K562 (cell line): ENCODE data around the gene MON2. TPM values are rescaled to one million over a fixed set of nuclear protein-coding genes. Genes with fewer than 3 reads are reported as not detected.
A peak's percentile ranks its signal among the peaks of the same experiment; 100 is the strongest.

Source experiments
- ELF4 ChIP-seq: fragments of 450-650 bp; formaldehyde crosslinking; IDR thresholded peaks from 2 replicates; pipeline ENCODE4 v1.4.0; 2022; ENCODE audit warnings: missing genetic modification characterization
- FUS ChIP-seq: fragments of 200-400 bp; formaldehyde crosslinking; optimal IDR thresholded peaks from 2 replicates; pipeline ENCODE3; 2017; ENCODE audit warnings: low read depth, low read length
- GABPA ChIP-seq: fragments of 200-800 bp; sonication (Bioruptor generic); conservative IDR thresholded peaks from 2 replicates; pipeline ENCODE4 v1.6.1; 2016; ENCODE audit warnings: low read depth, missing genetic modification characterization, missing compliant biosample characterization
- HDAC3 ChIP-seq: fragments of 450-650 bp; IDR thresholded peaks from 2 replicates; pipeline ENCODE4 v1.6.1; 2018; ENCODE audit warnings: borderline replicate concordance, mild to moderate bottlenecking, moderate library complexity; ENCODE audit not compliant: partially characterized antibody
- HMG20B ChIP-seq: fragments of 250-450 bp; sonication (Bioruptor Pico); IDR thresholded peaks from 2 replicates; pipeline ENCODE4 v1.5.0; 2021; ENCODE audit warnings: mild to moderate bottlenecking
- KDM5B ChIP-seq: fragments of 200-600 bp; sonication (generic); IDR thresholded peaks from 2 replicates; pipeline ENCODE4 v1.6.1; 2012; ENCODE audit warnings: low read depth, mild to moderate bottlenecking, moderate library complexity, low read length, control low read depth, inconsistent platforms; ENCODE audit not compliant: insufficient replicate concordance
- KLF6 ChIP-seq: fragments of 250-450 bp; sonication (Bioruptor Pico); IDR thresholded peaks from 2 replicates; pipeline ENCODE4 v1.4.0; 2020; ENCODE audit warnings: mild to moderate bottlenecking, moderate library complexity, borderline replicate concordance
- MAZ ChIP-seq, 2 experiments: fragments of 450-650 bp in 1 of 2; sonication (generic) in 1 of 2; formaldehyde crosslinking; IDR thresholded peaks in 1 of 2; conservative IDR thresholded peaks in 1 of 2; 2 replicates each; pipeline versions ENCODE4 v1.4.0 to v1.5.0; 2020; ENCODE audit warnings: mild to moderate bottlenecking in 1 of 2, missing genetic modification reagents in 1 of 2
- PHF20 ChIP-seq: fragments of 450-650 bp; IDR thresholded peaks from 2 replicates; pipeline ENCODE4 v1.6.1; 2018; ENCODE audit not compliant: partially characterized antibody
- RBM34 ChIP-seq: fragments of 200-400 bp; formaldehyde crosslinking; IDR thresholded peaks from 2 replicates; pipeline ENCODE4 v1.6.1; 2018; ENCODE audit warnings: low read length, borderline replicate concordance; ENCODE audit not compliant: insufficient read depth
- RCOR1 ChIP-seq, 2 experiments: IDR thresholded peaks; 2 replicates each; pipeline ENCODE4 v1.6.1; 2012; ENCODE audit warnings: low read depth in 2 of 2, low read length in 2 of 2, borderline replicate concordance in 1 of 2, improper control_type of control experiment in 1 of 2
- SREBF1 ChIP-seq: fragments of 150-350 bp; IDR thresholded peaks from 2 replicates; pipeline ENCODE4 v1.6.1; 2014; ENCODE audit warnings: antibody characterized with exemption, low read depth, low read length, borderline replicate concordance
- ZC3H11A ChIP-seq: IDR thresholded peaks from 2 replicates; pipeline ENCODE4 v1.6.1; 2012; ENCODE audit warnings: low read depth, low read length, improper control_type of control experiment
- ZC3H8 ChIP-seq: fragments of 450-650 bp; IDR thresholded peaks from 2 replicates; pipeline ENCODE4 v1.6.1; 2017
- ZNF217 ChIP-seq: sonication (generic); formaldehyde crosslinking; IDR thresholded peaks from 2 replicates; pipeline ENCODE4 v1.8.0; 2022; ENCODE audit warnings: mild to moderate bottlenecking, missing genetic modification reagents
- ZNF445 ChIP-seq: fragments of 250-450 bp; sonication (Bioruptor Pico); IDR thresholded peaks from 2 replicates; pipeline ENCODE4 v1.4.0; 2020; ENCODE audit warnings: low read depth, mild to moderate bottlenecking, moderate library complexity
- ZNF696 ChIP-seq: fragments of 250-450 bp; sonication (Bioruptor Pico); conservative IDR thresholded peaks from 2 replicates; pipeline ENCODE4 v1.4.0; 2020; ENCODE audit warnings: mild to moderate bottlenecking, moderate library complexity
- polyA plus RNA-seq, 8 experiments: library from polyadenylated mRNA; depleted of rRNA in 4 of 8; stranded (reverse) in 5 of 8; unstranded in 3 of 8; fragments of >200 nt; fragmentation: Nextera tagmentation in 2 of 8; fragmentation: Illumina TruSeq in 1 of 8; extraction: Ambion mirVana in 2 of 8; extraction: Trizol in 1 of 8; gene quantifications; 2 replicates each; pipeline versions ENCODE4 v1.2.1 to v1.2.3, GENCODE V29; 2011 to 2014; ENCODE audit warnings: inconsistent platforms in 1 of 8, missing spikeins in 1 of 8
- total RNA-seq, 7 experiments: library from RNA; depleted of rRNA in 6 of 7; stranded (reverse); fragments of >200 nt in 6 of 7; fragmentation: Illumina TruSeq in 2 of 7; extraction: Trizol in 2 of 7; gene quantifications; 2 replicates each; pipeline versions ENCODE4 v1.2.1 to v1.2.3, GENCODE V29; 2011 to 2021; ENCODE audit warnings: low replicate concordance in 1 of 7
- TF ChIP-seq, protein P1 (sequence below), 2 experiments: IDR thresholded peaks in 1 of 2; conservative IDR thresholded peaks in 1 of 2; 2 replicates each; pipeline ENCODE4 v1.6.1; 2016; ENCODE audit warnings: low read depth in 2 of 2, mild to moderate bottlenecking in 1 of 2, missing compliant biosample characterization in 1 of 2, missing genetic modification characterization in 1 of 2, moderate library complexity in 1 of 2
- TF ChIP-seq, protein P2 (sequence below): fragments of 450-650 bp; formaldehyde crosslinking; IDR thresholded peaks from 2 replicates; pipeline ENCODE4 v1.4.0; 2020; ENCODE audit warnings: mild to moderate bottlenecking, moderate library complexity
- TF ChIP-seq, protein P3 (sequence below), 3 experiments: IDR thresholded peaks in 2 of 3; conservative IDR thresholded peaks in 1 of 3; 2 replicates each; pipeline ENCODE4 v1.5.1; 2011 to 2012; ENCODE audit warnings: low read length in 3 of 3, mild to moderate bottlenecking in 3 of 3, control low read depth in 2 of 3, improper control_type of control experiment in 1 of 3, inconsistent platforms in 1 of 3, low read depth in 1 of 3, mixed read lengths in 1 of 3, moderate library complexity in 1 of 3; ENCODE audit not compliant: insufficient read depth in 2 of 3

The MON2 gene
- total and polyA plus RNA-seq, 9 of the 15 experiments (the other 6 are each of a cell fraction or from before 2014, with no cell fraction given), result 3.6 to 31.6 (median 16.8) TPM

DNA sequence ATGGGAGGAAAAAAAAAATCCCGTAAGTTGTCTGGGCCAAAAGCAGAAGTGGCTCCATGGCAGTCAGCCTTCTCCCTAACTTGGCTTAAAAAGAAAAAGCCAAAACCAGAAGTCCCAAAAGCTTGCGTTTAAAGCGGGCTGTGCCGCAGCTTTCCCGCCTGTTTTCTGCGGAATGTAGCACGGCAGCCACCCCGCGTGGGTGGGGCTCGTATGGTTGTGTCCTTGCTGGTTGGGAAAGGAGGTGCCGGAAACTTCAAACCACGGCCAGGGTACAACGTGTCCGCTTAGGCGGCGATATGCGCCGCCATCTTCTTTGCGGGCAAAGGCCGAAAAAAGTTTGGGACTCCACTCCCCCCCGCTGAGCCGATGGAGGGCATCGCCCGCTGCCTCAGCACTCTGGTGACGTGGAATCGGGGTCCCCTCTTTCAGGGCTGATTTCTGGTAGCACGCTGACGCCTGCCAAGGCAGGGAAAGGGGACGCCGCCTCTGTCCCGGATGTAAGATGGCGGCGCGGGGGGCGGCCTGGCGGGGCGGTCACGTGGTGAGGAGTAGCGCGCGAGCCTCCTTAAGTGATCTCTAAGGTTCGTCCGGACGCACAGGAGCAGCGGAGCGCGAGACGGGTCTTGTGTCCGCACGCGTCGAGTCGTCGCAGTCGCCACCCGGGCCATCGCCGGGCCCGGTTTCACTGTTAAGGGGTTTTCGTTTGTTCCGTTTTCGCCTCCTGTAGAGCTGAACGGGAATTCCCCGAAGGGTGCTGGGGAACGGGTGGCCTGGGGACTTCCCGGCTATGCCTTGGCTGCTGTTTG lies 135.8 kb downstream of the MON2 start (continued):
- TF ChIP-seq GABPA (tag) (peak; percentile 77), ZNF445 (CRISPR knock-in tag) (peak; percentile 3; the same call in 1 of the 2 replicates), MAZ (CRISPR knock-in tag; conservative IDR thresholded peaks at IDR 0.05 in 1 of 2, IDR thresholded peaks at IDR 0.05 in 1 of 2) (peak in 1 of 2 experiments; percentile 78; a peak in 3 of 4 replicates), ZNF696 (CRISPR knock-in tag) (no peak), KLF6 (CRISPR knock-in tag) (peak; percentile 89; the same call in 1 of the 2 replicates), RCOR1 (IDR thresholded peaks at IDR 0.05; ENCODE audit: borderline replicate concordance in 1 of 2, low read depth in 2 of 2, low read length in 2 of 2) (peak in 1 of 2 experiments; percentile 9; a peak in 1 of 4 replicates), HDAC3 (peak; percentile 52), SREBF1 (no peak), KDM5B (peak; percentile 81), FUS (no peak), ZC3H11A (0 out of 2 replicates have a peak, but pooled peaks have one; percentile 83), ZNF217 (CRISPR knock-in tag) (no peak), PHF20 (peak; percentile 78), ZC3H8 (no peak), ELF4 (CRISPR knock-in tag) (no peak), RBM34 (no peak), HMG20B (0 out of 2 replicates have a peak, but pooled peaks have one; percentile 68)
- TF ChIP-seq, protein P1, sequence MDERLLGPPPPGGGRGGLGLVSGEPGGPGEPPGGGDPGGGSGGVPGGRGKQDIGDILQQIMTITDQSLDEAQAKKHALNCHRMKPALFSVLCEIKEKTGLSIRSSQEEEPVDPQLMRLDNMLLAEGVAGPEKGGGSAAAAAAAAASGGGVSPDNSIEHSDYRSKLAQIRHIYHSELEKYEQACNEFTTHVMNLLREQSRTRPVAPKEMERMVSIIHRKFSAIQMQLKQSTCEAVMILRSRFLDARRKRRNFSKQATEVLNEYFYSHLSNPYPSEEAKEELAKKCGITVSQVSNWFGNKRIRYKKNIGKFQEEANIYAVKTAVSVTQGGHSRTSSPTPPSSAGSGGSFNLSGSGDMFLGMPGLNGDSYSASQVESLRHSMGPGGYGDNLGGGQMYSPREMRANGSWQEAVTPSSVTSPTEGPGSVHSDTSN (CRISPR knock-in tag; IDR thresholded peaks at IDR 0.05; ENCODE audit: low read depth), result no peak
- TF ChIP-seq, protein P1 (tag; conservative IDR thresholded peaks at IDR 0.05; ENCODE audit: low read depth), result 0 out of 2 replicates have a peak, but pooled peaks have one; percentile 15
- TF ChIP-seq, protein P2, sequence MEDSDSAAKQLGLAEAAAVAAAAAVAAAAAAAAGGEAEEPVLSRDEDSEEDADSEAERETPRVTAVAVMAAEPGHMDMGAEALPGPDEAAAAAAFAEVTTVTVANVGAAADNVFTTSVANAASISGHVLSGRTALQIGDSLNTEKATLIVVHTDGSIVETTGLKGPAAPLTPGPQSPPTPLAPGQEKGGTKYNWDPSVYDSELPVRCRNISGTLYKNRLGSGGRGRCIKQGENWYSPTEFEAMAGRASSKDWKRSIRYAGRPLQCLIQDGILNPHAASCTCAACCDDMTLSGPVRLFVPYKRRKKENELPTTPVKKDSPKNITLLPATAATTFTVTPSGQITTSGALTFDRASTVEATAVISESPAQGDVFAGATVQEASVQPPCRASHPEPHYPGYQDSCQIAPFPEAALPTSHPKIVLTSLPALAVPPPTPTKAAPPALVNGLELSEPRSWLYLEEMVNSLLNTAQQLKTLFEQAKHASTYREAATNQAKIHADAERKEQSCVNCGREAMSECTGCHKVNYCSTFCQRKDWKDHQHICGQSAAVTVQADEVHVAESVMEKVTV (CRISPR knock-in tag), result peak; percentile 3; the same call in 1 of the 2 replicates
- TF ChIP-seq, protein P3, sequence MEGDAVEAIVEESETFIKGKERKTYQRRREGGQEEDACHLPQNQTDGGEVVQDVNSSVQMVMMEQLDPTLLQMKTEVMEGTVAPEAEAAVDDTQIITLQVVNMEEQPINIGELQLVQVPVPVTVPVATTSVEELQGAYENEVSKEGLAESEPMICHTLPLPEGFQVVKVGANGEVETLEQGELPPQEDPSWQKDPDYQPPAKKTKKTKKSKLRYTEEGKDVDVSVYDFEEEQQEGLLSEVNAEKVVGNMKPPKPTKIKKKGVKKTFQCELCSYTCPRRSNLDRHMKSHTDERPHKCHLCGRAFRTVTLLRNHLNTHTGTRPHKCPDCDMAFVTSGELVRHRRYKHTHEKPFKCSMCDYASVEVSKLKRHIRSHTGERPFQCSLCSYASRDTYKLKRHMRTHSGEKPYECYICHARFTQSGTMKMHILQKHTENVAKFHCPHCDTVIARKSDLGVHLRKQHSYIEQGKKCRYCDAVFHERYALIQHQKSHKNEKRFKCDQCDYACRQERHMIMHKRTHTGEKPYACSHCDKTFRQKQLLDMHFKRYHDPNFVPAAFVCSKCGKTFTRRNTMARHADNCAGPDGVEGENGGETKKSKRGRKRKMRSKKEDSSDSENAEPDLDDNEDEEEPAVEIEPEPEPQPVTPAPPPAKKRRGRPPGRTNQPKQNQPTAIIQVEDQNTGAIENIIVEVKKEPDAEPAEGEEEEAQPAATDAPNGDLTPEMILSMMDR (IDR thresholded peaks at IDR 0.05 in 2 of 3, conservative IDR thresholded peaks at IDR 0.05 in 1 of 3; ENCODE audit: insufficient read depth in 2 of 3, low read depth in 1 of 3, low read length in 3 of 3), result no peak
